ENCODE results near the gene DDR1. TPM values are rescaled to one million over a fixed set of nuclear protein-coding genes. Genes with fewer than 3 reads are reported as not detected.
"Not testable (repeated sequence)": the region's sequence is repeated elsewhere in the genome, so short reads cannot be mapped to it uniquely, and the experiment has no call there.

The DDR1 gene
- polyA plus RNA-seq, 1 donor, result 167 TPM

DNA sequence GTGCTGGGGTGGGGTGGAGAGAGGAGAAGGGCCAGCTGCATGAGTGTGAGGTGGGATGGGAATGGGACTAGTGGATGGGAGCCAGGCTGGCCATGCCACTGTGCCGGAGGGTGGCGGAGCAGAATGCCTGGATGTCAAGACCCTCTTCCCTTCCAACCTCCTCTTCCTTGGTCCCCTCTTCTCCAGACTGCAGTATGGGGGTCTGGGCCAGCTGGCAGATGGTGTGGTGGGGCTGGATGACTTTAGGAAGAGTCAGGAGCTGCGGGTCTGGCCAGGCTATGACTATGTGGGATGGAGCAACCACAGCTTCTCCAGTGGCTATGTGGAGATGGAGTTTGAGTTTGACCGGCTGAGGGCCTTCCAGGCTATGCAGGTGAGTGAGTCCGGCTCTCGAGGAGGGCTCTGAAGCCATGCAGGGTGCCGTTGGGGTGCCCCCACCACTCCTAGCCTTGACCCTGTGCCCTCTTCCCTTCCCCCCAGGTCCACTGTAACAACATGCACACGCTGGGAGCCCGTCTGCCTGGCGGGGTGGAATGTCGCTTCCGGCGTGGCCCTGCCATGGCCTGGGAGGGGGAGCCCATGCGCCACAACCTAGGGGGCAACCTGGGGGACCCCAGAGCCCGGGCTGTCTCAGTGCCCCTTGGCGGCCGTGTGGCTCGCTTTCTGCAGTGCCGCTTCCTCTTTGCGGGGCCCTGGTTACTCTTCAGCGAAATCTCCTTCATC lies 7.7 kb downstream of the DDR1 start:
- DNase-seq, result no peak

DNA sequence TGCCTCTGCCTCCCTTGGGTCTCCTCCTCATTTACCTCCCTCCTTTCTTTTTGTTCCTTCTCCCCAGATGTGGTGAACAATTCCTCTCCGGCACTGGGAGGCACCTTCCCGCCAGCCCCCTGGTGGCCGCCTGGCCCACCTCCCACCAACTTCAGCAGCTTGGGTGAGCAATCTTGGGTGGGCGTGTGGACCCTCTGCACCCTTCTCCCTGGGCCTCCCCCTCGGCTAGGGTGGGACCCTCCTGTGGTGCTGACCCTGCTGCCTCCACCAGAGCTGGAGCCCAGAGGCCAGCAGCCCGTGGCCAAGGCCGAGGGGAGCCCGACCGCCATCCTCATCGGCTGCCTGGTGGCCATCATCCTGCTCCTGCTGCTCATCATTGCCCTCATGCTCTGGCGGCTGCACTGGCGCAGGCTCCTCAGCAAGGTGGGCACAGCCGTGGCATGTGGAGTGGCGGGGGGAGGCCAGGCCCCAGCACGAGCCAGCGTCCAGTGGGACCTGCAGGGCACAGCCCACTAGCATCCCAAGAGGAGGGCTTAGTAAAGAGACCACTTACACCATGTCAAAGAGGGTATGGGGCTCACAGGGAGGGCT lies 8.8 kb downstream of the DDR1 start:
- DNase-seq, result no peak

DNA sequence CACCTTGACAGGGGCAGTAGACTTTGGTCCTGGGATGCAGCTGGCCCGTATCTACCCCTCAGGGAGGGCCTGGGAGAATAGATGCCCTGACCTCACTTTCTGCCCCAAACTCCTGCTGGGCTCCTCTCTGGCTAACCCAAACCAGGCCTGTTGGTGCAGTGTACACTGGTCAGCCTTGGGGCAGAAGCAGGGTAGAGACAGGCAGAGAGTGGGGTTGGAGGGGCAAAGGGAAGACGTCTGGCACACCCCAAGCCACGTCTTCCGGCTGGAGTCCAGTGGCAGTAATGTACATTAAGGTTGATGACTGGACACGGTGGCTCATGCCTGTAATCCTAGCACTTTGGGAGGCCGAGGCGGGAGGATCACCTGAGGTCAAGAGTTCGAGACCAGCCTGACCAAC lies 9.3 kb downstream of the DDR1 start:
- no peak for DNase-seq

GRCh38 chr6:30894381-30894780 lies 10.1 kb downstream of the DDR1 start:
- DNase-seq, result no peak

DNA sequence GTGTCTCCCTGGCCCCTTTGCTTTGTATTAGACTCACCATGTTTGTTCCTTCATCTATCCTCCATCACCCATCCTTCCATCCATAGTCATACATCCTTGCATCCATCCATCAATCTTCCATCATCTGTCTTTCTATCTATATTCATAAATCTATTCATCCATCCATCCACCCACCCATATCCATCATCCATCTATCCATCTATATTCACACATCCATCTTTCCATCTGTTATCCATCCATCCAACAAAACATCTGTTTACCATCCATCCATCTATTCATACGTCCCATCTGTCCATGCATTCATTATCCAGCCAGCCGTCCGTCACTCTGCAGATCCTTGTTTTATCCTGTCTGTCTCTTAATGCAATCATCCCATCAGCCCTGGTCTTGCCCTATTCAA lies 10.6 kb downstream of the DDR1 start:
- no peak for DNase-seq

GRCh38 chr6:30895343-30895742 lies 11.0 kb downstream of the DDR1 start:
- DNase-seq, result no peak

DNA sequence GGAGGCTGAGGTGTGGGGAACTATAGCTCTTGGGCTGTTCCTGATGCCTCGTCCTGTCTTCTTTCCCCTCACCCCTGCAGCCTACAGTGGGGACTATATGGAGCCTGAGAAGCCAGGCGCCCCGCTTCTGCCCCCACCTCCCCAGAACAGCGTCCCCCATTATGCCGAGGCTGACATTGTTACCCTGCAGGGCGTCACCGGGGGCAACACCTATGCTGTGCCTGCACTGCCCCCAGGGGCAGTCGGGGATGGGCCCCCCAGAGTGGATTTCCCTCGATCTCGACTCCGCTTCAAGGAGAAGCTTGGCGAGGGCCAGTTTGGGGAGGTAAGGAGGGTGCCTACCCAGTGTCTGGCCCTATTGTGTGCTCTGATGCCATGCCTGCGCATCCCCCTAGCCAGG lies 12.2 kb downstream of the DDR1 start:
- DNase-seq, result no peak

- no peak for DNase-seq
These were observed 13.6 kb downstream of the DDR1 start for GRCh38 chr6:30897882-30898281.

- DNase-seq, result no peak
These were observed 14.5 kb downstream of the DDR1 start for GRCh38 chr6:30898750-30899360.

- DNase-seq, result no peak
These were observed 16.6 kb downstream of the DDR1 start for GRCh38 chr6:30900863-30901417.

DNA sequence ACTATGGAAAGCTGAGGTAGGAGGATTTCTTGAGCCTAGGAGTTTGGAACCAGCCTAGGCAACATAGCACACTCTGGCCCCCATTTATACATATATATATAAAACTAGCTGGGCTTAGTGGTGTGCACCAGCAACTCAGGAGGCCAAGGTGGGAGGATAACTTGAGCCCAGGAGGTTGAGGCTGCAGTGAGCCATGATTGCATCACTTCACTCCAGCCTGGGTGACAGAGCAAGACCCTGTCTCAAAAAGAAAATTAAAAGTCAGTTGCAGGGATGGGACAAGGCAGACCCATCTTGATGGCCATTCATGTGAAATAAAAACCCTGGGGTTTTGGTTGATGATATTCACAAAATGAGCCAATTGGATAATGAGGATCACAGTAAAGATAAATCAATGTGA lies 17.1 kb downstream of the DDR1 start:
- no peak for DNase-seq

DNA sequence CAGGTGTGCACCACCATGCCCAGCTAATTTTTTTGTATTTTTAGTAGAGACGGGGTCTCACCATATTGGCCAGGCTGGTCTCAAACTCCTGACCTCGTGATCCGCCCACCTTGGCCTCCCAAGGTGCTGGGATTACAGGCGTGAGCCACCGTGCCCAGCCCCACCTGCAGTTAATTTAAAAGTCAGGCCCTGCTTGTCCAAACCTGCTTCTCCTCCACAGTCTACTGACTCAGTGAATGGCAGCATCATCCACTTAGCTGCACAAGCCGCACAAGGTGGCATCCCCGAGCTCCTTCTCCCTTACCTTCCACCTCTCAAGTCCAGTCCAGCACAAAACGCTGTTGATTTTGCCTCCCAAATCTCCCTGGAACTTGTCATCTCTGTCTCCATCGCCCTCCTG lies 17.9 kb downstream of the DDR1 start:
- not testable (repeated sequence) for DNase-seq

GRCh38 chr6:30902709-30903108 lies 18.4 kb downstream of the DDR1 start:
- no peak for DNase-seq

DNA sequence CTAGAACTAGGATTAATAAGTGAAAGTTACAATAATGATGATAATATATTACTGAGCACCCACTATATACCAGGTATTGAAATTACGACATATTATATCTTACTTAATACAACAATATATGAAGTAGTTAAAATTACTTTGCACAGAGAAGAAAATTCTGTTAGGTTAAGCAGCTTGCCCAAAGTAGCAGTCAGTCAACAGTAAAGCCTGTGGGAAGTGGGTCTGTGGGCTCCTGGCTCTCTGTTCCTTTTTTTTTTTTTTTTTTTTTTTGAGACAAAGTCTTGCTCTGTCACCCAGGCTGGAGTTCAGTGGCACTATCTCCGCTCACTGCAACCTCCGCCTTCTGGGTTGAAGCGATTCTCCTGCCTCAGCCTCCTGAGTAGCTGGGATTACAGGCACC lies 18.9 kb downstream of the DDR1 start:
- DNase-seq, result no peak

GRCh38 chr6:30907290-30907757 lies 23.0 kb downstream of the DDR1 start:
- DNase-seq, result not testable (repeated sequence)

DNA sequence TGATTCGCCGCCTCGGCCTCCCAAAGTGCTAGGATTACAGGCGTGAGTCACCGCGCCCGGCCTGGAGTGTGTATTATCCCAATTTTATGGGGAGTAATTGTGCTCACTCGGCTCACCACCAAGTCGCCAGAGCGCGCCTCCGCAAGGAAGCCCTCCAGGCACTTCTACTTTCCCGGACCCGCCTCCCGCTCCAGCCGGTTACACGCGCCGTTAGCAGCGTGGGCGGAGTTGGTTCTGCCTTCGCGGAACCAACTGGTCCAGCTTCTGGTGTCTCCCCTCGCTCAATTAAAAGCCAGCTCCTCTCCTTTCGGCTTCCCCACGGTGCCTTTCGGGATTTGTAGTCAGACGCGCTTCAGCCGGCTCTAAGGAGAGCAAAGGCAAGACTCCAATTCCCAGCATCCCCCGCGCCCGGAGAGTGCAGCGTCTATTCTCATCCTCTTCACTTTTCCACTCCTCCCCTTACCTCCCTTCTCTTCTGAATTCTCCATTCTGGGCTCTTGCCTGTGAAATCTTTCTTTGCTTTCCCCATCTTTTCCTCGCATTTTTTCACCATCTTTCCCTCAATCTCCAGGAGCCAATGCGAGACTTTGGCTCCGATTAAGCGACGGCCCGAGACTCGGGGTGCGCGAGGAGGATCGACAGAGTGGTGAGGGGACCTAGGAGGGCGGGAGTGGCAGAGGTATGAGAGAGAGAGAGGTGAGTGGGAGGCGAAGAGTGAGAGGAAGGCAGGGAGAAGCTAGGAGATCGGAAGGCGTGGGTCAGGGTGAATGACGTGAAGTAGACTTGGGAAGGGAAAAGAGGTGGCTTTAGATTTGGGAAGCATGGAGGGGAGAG lies 23.7 kb downstream of the DDR1 start, which contains the start of gene GTF2H4:
Gene GTF2H4, plus strand, starts transcription at position 450 of the 834 bp plus-strand sequence.
- DNase-seq, result peak; percentile 98

- DNase-seq, result no peak
These were observed 24.4 kb downstream of the DDR1 start for GRCh38 chr6:30908700-30909099.

DNA sequence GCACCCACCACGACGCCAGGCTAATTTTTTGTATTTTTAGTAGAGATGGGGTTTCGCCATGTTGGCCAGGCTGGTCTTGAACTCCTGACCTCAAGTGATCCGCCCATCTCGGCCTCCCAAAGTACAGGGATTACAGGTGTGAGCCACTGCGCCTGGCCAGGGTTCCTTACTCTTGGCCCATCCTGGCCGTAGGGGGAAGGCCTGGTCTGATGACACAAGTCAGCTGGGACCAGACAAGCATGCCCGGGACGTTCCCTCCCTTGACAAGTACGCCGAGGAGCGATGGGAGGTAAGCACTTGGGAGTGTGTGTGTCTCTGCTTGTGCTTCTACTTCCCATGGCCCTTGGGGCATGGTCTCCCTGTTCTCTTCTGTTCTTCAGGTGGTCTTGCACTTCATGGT lies 26.2 kb downstream of the DDR1 start:
- DNase-seq, result not testable (repeated sequence)

DNA sequence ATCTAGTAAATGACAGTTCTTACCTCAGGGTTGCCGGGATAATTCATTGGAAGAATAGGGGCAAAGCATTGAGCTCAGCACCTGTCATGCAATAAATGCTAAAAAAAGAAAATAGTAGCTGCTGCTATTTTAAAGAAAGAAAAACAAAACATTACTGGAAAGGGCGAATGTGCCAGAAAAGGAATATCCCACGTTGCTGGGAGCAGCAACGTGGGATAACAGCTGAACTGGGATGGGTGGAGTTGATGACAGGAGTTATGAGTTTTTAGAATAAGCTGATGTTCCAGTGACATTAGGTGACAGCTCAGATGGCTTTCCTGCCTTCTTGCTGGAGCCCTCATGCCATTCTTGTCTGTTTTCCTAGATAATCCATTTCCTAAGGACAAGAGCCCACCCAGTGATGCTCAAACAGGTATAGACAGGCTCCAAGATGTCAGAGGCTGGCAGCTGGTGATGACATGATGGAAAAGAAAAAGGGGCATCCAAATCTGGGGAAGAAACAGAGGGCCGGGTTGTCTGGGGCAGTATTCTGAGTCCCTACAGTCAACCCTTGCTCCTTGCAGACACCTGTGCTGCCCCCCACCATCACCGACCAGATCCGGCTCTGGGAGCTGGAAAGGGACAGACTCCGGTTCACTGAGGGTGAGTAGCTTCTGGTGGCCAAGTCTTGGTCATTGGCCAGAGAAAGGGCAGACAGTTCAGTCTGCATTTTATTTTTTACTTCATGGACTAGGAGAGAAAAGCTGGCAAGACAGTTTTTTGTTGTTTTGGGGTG lies 28.6 kb downstream of the DDR1 start:
- DNase-seq, result no peak

DNA sequence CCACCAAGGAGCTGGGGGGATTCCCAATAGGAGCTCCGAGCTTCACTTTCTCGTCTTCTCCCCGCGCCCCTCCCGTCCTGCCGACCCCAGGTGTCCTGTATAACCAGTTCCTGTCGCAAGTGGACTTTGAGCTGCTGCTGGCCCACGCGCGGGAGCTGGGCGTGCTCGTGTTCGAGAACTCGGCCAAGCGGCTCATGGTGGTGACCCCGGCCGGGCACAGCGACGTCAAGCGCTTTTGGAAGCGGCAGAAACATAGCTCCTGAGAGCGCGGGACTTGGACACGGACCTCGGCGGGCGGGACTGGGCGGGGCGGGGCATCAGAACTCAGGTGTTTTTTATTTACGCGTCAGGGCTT lies 29.4 kb downstream of the DDR1 start:
- no peak for DNase-seq

DNA sequence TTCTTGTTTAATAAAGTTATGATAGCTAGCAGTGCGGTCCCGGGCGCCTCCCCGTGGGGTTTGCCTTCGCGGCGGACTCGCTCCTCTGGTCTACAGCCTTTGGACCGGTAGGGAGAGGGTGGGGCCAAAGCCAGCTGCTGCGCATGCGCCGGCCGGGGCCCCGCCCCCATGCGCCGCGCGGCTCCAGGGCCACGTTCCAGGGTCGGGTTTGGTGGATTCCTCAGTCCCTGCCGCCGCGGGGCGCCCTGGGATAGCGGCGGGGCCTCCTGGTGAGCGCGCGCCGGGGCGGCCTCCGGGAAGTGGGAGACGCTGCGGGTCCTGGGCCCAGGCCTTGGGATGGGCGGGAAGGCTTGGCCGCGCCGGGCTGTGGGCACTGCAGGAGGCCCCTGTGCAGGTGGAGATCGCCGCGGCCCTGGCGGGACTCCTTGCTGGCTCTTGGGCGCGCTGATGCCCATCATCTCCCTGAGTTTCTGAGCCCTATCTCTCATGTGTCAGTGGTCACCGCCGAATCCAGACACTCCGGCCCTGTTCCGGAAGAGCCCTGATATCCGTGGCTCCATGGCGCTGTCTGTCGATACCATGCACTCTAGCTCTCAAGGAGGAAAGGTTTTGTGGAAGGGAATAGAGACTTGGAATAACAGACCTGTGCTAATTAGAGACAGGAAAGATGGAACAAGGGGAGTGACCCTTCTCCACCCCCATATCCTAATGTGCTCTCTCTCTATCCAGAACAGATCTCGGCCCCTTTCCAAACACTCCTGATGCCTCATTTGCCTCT lies 29.9 kb downstream of the DDR1 start, which contains the start of gene VARS2:
Gene VARS2, plus strand, starts transcription at position 163 of the 778 bp plus-strand sequence. Its CDS starts 599 bp downstream, at position 762.
- peak; percentile 95 for DNase-seq

Measured in left kidney (tissue), 2 donors.